ENCODE measurements around the gene HELZ2. TPM values are rescaled to one million over a fixed set of nuclear protein-coding genes. Genes with fewer than 3 reads are reported as not detected.

HELZ2 gene
- total and polyA plus RNA-seq, 2 donors from 2014 or later = 3.2 to 40.7 TPM

GRCh38 chr20:63544958-63545516 lies 29.0 kb downstream of the HELZ2 start:
- H3K36me3 ChIP-seq (ENCODE audit: control insufficient read depth in 2 of 3, insufficient read depth in 3 of 3, low read length in 3 of 3) = no peaks in the 10 kb centered on the region
- FAIRE-seq (no peak), DNase-seq (no peak)
- H3K27ac ChIP-seq (ENCODE audit: low read depth in 2 of 2, low read length in 2 of 2) = no peak overlapping the region
- H3K4me1 ChIP-seq (ENCODE audit: control insufficient read depth in 2 of 3, insufficient read depth in 2 of 3, low read depth in 1 of 3, low read length in 3 of 3) = no peaks in the 10 kb centered on the region
- intact Hi-C loops (cut with DNase I) = no loop called here
- no peak for TF ChIP-seq CTCF (IDR thresholded peaks at IDR 0.05; ENCODE audit: borderline replicate concordance, extremely low read depth, insufficient read depth)
- no peak overlapping the region for H3K4me3 ChIP-seq (ENCODE audit: low read length in 3 of 3)
- no peak overlapping the region for H3K9ac ChIP-seq (ENCODE audit: low read length in 3 of 3)
- H3K27me3 ChIP-seq (ENCODE audit: control insufficient read depth, insufficient read depth, low read length) = no peaks in the 10 kb centered on the region
- H3K9me3 ChIP-seq (ENCODE audit: control insufficient read depth in 2 of 3, insufficient read depth in 1 of 3, low read length in 3 of 3) = no peaks in the 10 kb centered on the region

DNA sequence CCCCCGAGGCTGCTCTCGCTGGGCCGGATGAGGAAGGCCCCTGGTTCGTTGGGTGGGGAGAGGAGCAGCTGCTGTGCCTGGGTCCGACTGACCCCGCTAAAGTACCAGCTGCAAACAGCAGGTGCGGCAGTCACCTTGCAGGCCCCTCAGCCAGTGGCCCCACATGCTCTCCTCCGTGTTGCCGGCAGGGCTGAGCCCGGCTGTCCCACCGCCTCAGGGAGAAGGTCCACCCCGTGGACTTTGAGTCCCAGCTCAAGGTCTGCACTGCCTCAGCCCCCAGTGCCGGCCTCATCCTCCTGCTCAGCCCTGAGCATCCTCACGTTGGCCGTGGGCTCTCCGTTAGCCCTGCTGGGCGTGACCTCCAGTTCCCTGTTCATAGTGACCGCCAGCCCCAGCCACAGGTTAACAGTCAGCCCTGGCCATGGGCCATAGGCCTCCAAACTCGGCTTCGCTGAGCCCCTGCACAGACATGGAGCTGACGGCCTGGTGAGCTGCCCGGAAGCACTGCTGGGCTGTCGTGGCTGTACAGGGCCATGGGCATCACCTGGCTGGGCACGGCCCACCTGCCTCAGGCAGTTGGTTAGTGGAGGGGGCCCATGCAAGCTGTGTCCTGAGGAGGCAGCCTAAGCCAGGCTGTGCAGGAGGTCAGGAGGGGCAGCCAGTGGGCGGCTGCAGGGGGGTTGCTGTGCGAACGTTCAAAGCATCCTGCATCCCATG lies 29.6 kb downstream of the HELZ2 start:
- DNase-seq = no peak
- H3K36me3 ChIP-seq (ENCODE audit: control insufficient read depth in 2 of 3, insufficient read depth in 3 of 3, low read length in 3 of 3) = no peaks in the 10 kb centered on the region
- H3K4me1 ChIP-seq (ENCODE audit: control insufficient read depth in 2 of 3, insufficient read depth in 2 of 3, low read depth in 1 of 3, low read length in 3 of 3) = no peaks in the 10 kb centered on the region
- H3K9ac ChIP-seq (ENCODE audit: low read length in 3 of 3) = no peak overlapping the region
- TF ChIP-seq CTCF (IDR thresholded peaks at IDR 0.05; ENCODE audit: borderline replicate concordance, extremely low read depth, insufficient read depth) = no peak
- no peaks in the 10 kb centered on the region for H3K9me3 ChIP-seq (ENCODE audit: control insufficient read depth in 2 of 3, insufficient read depth in 1 of 3, low read length in 3 of 3)
- no peak overlapping the region for H3K27ac ChIP-seq (ENCODE audit: low read depth in 2 of 2, low read length in 2 of 2)
- intact Hi-C loops (cut with DNase I) = no loop called here
- H3K4me3 ChIP-seq (ENCODE audit: low read length in 3 of 3) = no peak overlapping the region
- FAIRE-seq = no peak
- H3K27me3 ChIP-seq (ENCODE audit: control insufficient read depth, insufficient read depth, low read length) = no peaks in the 10 kb centered on the region

DNA sequence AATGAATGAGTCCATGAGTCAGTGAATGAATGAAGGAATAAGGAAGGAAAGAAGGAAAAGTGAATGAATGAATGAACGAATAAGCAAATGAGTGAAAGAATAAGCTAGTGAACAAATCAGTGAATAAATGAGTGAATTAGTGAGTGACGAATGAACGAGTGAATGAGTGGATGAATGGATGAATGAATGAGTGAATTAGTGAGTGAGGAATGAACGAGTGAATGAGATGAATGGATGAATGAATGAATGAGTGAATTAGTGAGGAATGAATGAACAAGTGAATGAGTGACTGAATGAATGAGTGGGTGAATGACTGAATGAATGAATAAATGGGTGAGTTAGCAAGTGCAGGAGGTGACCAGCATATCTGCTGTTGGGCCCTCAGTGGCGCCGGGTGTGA lies 30.3 kb downstream of the HELZ2 start:
- Histone ChIP-seq H3K9ac (ENCODE audit: low read length in 3 of 3) (no peak overlapping the region), H3K36me3 (ENCODE audit: control insufficient read depth in 2 of 3, insufficient read depth in 3 of 3, low read length in 3 of 3) (no peaks in the 10 kb centered on the region), H3K27ac (ENCODE audit: low read depth in 2 of 2, low read length in 2 of 2) (no peak overlapping the region), H3K4me3 (ENCODE audit: low read length in 3 of 3) (no peak overlapping the region), H3K9me3 (ENCODE audit: control insufficient read depth in 2 of 3, insufficient read depth in 1 of 3, low read length in 3 of 3) (no peaks in the 10 kb centered on the region), H3K27me3 (ENCODE audit: control insufficient read depth, insufficient read depth, low read length) (no peaks in the 10 kb centered on the region), H3K4me1 (ENCODE audit: control insufficient read depth in 2 of 3, insufficient read depth in 2 of 3, low read depth in 1 of 3, low read length in 3 of 3) (no peaks in the 10 kb centered on the region)
- FAIRE-seq (no peak), DNase-seq (no peak)
- no peak for TF ChIP-seq CTCF (IDR thresholded peaks at IDR 0.05; ENCODE audit: borderline replicate concordance, extremely low read depth, insufficient read depth)
- intact Hi-C loops (cut with DNase I) = no loop called here
